Neural crest cell (in vitro differentiated cells): ENCODE data around the gene RALGAPB. TPM values are rescaled to one million over a fixed set of nuclear protein-coding genes. Genes with fewer than 3 reads are reported as not detected.

Experiments used
- DNase-seq: peaks from one replicate; pipeline ENCODE4 v3.0.0; 2021; ENCODE audit warnings: low read depth, mixed read lengths, low spot score
- H3K27ac Mint-ChIP-seq: one replicate; pipeline ENCODE4 v1.8.0; 2021; ENCODE audit warnings: mild to moderate bottlenecking, mixed read lengths; ENCODE audit not compliant: unreplicated experiment
- H3K27me3 Mint-ChIP-seq: 2 replicates; pipeline ENCODE4 v1.8.0; 2021; ENCODE audit warnings: low read depth, mild to moderate bottlenecking, mixed read lengths
- H3K36me3 Mint-ChIP-seq: 2 replicates; pipeline ENCODE4 v1.8.0; 2021; ENCODE audit warnings: low read depth, mild to moderate bottlenecking, mixed read lengths
- H3K4me1 Mint-ChIP-seq: 2 replicates; pipeline ENCODE4 v1.8.0; 2021; ENCODE audit warnings: mixed read lengths
- H3K4me3 Mint-ChIP-seq: one replicate; pipeline ENCODE4 v1.8.0; 2021; ENCODE audit warnings: mild to moderate bottlenecking, mixed read lengths
- H3K9me3 Mint-ChIP-seq: 2 replicates; pipeline ENCODE4 v1.8.0; 2021; ENCODE audit warnings: mixed read lengths
- total RNA-seq: library from RNA; stranded (reverse); gene quantifications from 2 replicates; pipeline ENCODE4 v1.2.1, GENCODE V29; 2021
- TF ChIP-seq, protein P1 (sequence below): fragments of 200-600 bp; sonication (generic); conservative IDR thresholded peaks from 2 replicates; pipeline ENCODE4 v1.5.0; 2021; ENCODE audit warnings: antibody characterized with exemption, mild to moderate bottlenecking

RALGAPB gene
- total RNA-seq, 1 donor from 2014 or later: 34.7 TPM

DNA sequence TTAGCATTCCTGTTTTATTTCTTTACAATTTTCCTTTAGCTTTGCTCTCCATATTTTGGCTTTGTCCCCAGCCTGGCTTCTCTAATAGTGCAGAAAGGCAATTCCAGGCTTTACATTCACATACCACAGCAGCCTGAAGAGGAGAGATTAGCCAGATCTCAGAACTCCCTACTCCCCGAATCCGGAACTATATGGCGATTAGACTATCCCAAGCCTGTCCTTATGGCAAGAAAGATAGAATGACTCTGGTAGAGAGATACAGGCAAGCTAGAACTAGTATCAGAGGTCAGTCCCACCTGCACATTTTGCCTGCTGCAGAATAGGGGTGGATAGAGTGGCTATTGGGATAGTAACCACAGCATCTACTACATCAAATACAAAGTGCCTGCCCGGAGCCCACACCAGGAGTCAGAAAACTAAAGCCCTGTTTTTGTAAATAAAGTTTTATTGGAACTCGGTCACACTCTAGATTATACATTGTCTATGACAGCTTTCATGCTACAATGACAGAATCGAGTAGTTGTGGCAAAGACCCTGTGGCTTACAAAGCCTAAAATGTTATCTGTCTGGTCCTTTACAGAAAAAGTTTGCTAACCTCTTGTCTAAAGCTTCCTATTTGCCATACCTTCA is 91.3 kb downstream of the RALGAPB start:
- TF ChIP-seq, protein P1, sequence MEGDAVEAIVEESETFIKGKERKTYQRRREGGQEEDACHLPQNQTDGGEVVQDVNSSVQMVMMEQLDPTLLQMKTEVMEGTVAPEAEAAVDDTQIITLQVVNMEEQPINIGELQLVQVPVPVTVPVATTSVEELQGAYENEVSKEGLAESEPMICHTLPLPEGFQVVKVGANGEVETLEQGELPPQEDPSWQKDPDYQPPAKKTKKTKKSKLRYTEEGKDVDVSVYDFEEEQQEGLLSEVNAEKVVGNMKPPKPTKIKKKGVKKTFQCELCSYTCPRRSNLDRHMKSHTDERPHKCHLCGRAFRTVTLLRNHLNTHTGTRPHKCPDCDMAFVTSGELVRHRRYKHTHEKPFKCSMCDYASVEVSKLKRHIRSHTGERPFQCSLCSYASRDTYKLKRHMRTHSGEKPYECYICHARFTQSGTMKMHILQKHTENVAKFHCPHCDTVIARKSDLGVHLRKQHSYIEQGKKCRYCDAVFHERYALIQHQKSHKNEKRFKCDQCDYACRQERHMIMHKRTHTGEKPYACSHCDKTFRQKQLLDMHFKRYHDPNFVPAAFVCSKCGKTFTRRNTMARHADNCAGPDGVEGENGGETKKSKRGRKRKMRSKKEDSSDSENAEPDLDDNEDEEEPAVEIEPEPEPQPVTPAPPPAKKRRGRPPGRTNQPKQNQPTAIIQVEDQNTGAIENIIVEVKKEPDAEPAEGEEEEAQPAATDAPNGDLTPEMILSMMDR: no peak
- Mint-ChIP-seq H3K36me3 (peaks cover 13% of the 10 kb centered on the region), H3K4me1 (no peaks in the 10 kb centered on the region), H3K27me3 (no peaks in the 10 kb centered on the region), H3K9me3 (no peaks in the 10 kb centered on the region), H3K27ac (no peak overlapping the region), H3K4me3 (no peak overlapping the region)
- DNase-seq: no peak

DNA sequence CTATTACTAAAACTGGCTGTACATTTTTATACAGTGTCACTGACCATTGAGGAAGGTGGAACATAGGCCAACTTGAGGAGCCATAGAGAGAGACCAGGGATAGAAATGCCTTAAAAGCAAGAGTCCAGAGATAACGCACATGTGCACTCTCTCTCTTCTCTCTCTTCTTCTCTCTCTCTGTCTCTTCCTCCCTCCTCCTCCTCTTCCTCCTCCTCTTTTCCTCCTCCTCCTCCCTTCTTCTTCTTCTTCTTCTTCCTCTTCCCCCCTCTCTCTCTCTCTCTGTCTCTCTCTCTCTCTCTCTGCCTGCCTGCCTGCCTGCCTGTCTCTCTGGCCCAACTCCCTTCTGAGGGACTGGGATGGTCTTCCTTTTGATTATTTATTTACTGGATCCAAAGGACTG is 92.0 kb downstream of the RALGAPB start:
- Mint-ChIP-seq H3K9me3 (no peaks in the 10 kb centered on the region), H3K4me3 (no peak overlapping the region), H3K27ac (no peak overlapping the region), H3K4me1 (no peaks in the 10 kb centered on the region), H3K36me3 (peaks cover 6% of the 10 kb centered on the region), H3K27me3 (no peaks in the 10 kb centered on the region)
- no peak for DNase-seq
- TF ChIP-seq, protein P1: no peak

DNA sequence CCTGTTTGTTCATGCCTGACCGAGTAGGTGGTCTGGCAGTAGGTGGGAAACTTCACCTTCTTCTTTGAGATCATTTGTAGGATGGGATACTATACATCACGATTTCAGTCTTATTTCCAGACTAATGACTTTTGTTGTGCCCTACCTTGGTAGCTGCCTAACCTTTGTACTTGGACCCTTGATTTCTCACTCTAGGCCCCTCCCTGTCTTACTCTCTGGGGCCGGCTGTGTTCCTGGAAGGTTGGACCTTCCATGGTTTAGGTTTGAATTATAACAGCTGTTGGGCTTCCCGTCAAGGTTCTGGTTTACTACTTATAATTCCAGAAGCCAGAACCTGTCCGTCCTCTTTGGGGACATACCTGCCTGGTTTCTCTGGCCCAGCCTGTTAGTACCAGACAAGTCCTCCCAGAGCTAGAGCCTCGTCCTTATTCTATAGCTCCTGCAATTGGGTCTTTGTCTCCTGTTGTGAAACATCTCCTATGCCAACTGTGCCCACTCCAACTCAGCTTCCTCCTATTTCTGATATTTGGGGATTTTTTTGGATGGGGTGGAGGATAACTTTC is 93.5 kb downstream of the RALGAPB start:
- DNase-seq: no peak
- Mint-ChIP-seq H3K27ac (no peak overlapping the region), H3K9me3 (no peaks in the 10 kb centered on the region), H3K4me1 (no peaks in the 10 kb centered on the region), H3K27me3 (no peaks in the 10 kb centered on the region), H3K4me3 (no peak overlapping the region), H3K36me3 (peaks cover 6% of the 10 kb centered on the region)
- TF ChIP-seq, protein P1: no peak

DNA sequence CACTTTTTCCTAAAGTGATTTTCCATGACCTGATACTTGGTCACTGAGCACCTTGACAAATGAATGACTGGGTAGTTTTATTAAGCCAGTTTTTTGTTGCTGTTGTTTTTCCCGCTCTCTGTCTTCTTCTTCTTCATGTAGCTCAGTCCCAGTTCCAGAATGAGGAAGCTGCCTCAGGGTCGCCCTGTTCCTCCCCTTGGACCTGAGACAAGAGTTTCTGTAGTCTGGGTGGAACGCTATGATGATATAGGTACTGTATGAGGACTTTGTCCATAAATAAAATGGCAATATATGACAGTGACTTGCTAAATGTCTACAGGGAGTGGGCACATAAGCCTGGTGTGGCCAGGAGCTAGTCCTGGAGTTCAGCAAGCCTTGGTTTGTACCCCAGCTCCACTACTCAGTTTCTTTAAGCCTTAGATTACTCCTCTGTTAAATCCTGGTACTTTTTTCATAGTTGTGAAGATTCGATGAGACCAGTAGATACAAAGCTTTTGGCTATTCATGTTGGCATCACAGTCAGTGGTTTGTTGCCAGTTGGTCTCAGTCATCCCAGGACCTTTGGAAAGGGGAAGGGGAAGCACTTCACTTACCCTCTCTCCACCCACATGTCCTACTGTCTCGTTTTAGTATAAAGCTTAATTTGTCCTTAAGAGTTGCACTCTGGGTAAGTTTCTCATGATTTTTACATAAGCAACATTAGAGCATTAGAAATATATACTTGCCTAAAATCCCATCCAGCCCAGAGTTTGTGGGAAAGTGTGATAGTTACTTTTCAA is 97.3 kb downstream of the RALGAPB start:
- Mint-ChIP-seq H3K4me1 (no peaks in the 10 kb centered on the region), H3K36me3 (peaks cover 6% of the 10 kb centered on the region), H3K27ac (no peak overlapping the region), H3K4me3 (no peak overlapping the region), H3K27me3 (no peaks in the 10 kb centered on the region), H3K9me3 (no peaks in the 10 kb centered on the region)
- DNase-seq: no peak
- TF ChIP-seq, protein P1: no peak

DNA sequence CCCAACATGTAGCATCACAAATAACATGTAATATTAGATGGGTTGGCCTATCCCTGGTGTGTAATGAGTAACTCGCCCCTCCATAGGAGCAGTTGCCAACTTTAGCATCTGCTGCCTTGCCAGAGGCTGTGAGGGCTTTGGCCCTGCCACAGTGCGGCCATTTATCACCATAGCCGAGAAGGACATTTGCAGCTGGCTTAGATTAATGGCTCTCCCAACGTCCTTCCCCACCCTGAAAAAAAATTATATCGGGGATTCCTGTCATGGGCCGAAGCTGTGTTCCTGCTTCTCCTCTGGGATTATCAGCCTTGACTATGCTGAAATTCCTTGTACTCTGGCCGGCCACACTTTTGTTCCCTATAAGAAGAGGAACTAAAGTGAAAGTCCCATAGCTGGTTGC is 100.8 kb downstream of the RALGAPB start:
- Mint-ChIP-seq H3K9me3 (no peaks in the 10 kb centered on the region), H3K4me1 (no peaks in the 10 kb centered on the region), H3K36me3 (peaks cover 8% of the 10 kb centered on the region), H3K27ac (no peak overlapping the region), H3K4me3 (no peak overlapping the region), H3K27me3 (no peaks in the 10 kb centered on the region)
- TF ChIP-seq, protein P1: no peak
- DNase-seq: no peak
